CD4-positive, alpha-beta T cell treated with Interleukin-6 for 4 hours (primary cell): Measurements from ENCODE around the gene MAGI2.
"Not testable (repeated sequence)": the region's sequence is repeated elsewhere in the genome, so short reads cannot be mapped to it uniquely, and the experiment has no call there.

Source experiments
- DNase-seq: peaks from one replicate; pipeline ENCODE4 v3.0.0-alpha.2; 2020; ENCODE audit warnings: mixed read lengths

The MAGI2 gene

GRCh38 chr7:78002715-78003114 lies 1450.8 kb downstream of the MAGI2 start:
- DNase-seq = no peak

GRCh38 chr7:78002021-78002420 lies 1451.4 kb downstream of the MAGI2 start:
- DNase-seq = no peak

DNA sequence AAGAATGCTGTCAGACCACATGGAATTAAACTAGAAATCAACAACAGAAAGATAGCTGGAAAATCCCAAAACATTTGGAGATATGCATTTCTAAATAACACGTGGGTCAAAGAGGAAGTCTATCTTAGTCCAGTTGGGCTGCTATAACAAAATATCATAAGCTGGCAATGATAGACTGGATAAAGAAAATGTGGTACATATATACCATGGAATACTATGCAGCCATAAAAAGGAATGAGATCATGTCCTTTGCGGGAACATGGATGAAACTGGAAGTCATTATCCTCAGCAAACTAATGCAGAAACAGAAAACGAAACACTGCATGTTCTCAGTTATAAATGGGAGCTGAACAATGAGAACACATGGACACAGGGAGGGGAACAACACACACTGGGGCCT lies 1454.3 kb downstream of the MAGI2 start:
- DNase-seq = not testable (repeated sequence)

DNA sequence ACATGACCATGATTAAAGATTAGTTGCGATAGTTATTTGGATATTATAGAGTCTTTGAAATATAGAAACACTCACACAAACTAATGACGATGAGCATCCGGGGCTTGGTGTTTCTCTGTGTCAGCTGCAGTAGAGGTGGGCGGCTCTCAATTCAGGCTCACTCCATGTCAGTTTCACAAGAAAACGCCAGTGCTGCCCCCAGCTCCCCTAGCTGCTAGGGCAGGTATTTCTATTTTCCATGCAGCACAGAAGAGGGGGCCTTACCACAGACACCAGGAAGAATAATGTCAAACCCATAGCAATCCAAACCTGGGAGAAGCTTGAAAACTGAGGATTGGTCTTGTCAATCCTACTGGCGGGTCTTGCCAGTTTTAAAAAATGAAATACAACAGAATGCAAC lies 1457.8 kb downstream of the MAGI2 start:
- DNase-seq = no peak

- no peak for DNase-seq
Observed at GRCh38 chr7:77993838-77994237, 1459.6 kb downstream of the MAGI2 start.

DNA sequence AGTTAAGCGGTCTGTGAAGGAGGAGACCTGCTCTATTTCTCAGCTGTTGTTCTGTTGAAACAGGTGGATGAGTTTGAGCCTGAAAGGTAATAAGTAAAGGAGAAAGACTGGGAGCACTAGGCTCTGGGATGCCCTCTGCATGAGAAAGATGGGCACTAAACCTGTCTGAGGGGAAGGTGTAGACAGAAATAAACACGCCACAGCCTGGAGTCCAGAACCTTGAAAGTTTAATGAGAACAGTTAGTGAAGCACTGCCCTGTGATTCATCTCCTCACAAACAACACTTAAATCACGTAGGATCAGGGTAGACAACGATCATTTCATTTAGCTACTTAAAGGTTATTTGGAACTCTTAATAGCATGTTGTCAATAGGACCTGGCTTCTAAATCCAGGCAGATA lies 1461.8 kb downstream of the MAGI2 start:
- DNase-seq = no peak

DNA sequence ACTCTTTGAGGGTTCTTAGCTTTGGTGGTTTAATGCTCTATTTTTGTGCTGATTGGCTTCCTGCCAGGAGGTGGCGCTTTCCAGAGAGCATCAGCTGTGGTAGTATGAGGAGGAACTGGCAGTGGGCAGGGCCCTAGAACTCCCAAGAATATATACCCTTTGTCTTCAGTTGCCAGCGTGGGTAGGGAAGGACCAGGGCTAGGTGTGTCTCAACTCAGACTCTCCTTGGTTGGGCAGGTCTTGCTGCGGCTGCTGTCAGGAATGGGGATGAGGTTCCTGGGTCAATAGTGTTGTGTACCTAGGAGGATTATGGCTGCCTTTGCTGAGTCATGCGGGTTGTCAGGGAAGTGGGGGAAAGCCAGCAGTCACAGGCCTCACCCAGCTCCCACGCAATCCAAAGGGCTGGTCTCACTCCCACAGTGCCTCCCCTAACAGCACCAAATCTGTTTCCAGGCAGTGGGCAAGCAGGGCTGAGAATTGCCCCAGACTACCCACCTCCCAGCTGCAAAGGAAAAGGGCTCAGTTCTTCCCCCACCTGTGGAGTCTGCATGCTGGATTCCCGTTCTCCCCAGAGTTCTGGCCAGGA lies 1463.4 kb downstream of the MAGI2 start:
- DNase-seq = no peak

DNA sequence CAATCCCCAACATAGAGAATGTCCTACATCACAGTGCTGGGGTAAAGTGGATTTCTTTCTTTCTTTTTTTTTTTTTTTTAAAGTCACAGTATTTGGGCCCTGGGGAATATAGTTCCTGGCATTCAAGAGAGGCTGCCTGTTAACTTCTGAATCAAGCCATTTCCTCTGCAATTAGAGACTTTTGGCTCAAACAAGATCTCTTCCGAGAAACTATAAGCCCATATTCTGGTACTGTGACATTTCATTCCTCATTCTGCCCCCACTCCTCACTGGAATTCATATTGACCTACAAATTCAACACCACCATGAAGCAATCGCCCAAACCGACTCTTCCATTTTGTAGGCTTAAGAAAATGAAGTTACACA lies 1467.5 kb downstream of the MAGI2 start:
- DNase-seq = no peak

- no peak for DNase-seq
Observed at GRCh38 chr7:77985232-77985973, 1468.1 kb downstream of the MAGI2 start.

GRCh38 chr7:77983973-77984372 lies 1469.5 kb downstream of the MAGI2 start:
- DNase-seq = no peak

DNA sequence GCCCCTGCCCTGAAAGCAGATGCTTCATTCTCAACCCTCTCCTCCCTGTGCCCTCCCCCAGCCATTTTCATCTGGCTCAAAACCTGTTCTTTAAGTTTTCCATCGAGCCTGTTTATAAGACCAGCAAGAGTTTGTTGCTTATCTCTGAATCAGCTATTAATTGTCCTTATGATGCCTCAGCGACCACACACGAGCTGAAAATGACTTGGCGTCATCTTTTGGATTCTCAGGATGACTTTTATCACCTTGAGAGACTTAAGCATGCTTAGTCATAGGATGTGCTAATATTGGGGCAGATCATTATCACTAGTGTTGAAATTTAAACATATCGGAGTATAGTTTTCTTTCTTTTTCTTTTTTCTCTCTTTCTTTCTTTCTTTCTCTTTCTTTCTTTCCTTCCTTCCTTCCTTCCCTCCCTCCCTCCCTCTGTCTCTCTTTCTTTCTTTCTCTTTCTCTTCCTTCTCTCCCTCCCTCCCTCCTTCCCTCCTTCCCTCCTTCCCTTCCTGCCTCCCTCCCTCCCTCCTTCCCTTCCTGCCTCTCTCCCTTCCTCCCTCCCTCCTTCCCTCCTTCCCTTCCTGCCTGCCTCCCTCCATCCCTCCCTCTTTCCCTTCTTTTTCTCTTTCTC lies 1470.4 kb downstream of the MAGI2 start:
- no peak for DNase-seq

DNA sequence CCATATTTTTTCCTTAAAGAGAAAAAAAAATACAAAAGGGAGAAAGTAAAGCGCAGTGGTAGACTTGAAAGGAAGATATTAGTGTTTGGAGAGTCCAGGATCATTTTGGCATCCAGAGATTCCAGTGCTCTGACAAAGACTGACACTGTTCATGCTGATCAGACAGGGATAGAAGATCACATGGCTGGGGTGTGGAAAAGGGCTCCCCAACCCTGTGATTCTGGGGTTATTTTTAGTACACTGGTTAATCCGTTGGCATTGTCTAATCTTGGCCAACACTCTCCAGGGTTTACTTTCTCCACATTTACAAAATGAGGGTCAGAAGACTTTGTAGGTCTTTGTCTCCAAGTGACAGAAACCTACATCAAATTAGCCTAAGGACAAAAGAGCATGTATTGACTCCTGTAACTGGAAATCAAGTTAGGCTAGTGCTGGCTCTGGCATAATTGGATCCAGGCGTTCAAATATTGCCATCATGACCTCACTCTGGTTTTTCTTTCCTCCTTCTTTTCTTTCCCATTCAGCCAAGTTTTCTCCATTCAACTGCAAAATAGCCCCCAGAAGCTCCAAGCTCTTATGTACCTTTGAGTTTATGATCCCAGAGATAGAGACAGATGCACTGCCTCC lies 1473.3 kb downstream of the MAGI2 start:
- DNase-seq = no peak

DNA sequence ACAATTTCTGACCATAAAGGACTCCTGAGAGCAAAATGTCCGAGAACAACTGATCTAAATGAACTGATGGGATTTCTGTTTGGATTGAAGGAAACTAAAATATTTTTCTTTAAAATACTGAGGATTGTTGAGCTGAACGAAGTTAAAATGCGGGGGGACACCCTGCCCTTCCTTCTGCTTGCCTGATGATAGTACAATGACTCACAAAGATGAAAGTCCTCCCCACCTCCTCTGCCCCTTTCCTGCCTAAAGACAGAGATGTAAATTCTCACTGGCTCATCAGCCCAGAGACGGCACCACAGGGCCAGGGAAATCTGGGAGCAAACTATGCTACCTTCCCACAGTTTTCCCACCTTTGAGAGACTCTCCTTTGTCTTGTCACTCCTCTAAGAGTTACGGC lies 1474.2 kb downstream of the MAGI2 start:
- DNase-seq = no peak

DNA sequence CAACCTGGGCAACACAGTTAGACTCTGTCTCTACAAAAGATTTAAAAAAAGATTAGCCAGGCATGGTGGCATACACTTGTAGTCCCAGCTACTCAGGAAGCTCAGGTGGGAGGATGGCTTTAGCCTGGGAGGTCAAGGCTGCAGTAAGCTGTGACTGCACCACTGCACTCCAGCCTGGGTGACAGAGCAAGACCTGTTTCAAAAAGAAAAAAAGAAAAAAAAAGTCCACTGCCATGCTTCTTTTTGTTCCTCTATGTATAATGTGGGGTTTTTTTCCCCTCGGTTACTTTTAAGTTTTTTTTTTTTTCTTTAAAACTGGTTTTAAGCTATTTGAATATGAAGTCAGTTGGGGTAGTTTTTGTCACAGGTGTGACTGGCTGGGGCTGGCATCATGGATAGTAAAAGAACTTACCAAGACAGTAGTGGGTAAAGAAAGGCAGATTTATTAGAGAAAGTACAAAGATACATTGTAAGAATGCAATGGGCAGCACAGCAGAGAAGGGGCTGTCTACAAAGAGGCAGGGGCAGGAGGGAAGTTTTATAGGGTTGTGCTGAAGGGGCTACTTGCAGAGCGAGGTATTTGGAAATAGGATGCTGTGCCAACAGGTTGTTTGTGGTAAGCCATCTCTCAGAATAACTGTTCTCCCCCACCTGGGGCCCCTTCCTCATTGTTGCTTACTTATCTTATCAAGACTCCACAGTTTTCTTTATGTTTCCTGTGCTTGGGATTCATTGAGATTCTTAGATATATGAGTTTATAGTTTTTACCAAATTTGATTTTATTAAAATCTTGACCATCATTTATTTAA lies 1477.6 kb downstream of the MAGI2 start:
- DNase-seq = no peak

GRCh38 chr7:77971726-77972125 lies 1481.7 kb downstream of the MAGI2 start:
- DNase-seq = no peak

DNA sequence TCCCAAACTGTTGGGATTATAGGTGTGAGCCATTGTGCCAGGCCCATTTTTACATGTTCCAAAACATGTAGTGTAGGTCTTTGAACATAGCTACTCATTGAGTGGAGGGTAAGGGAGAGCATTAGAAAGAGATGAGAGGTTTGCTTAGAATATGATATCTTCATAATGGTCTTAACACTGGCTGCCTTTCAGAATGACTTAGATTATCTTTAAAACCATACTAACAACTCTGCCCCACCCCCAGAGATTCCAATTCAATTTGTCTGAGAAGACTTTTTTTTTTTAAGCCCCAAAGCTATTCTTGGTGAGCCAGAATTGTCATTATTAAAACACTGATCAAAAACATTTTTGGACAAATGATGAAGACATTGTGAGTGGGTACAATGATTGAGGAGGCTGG lies 1486.0 kb downstream of the MAGI2 start:
- DNase-seq = no peak
